ENCODE results near the gene ADGRE3.
"Not testable (repeated sequence)": the region's sequence is repeated elsewhere in the genome, so short reads cannot be mapped to it uniquely, and the experiment has no call there.

Gene ADGRE3

GRCh38 chr19:14589433-14589832 lies 85.2 kb downstream of the ADGRE3 start:
- not testable (repeated sequence) for DNase-seq

GRCh38 chr19:14585187-14585586 lies 89.5 kb downstream of the ADGRE3 start:
- DNase-seq, result peak; percentile 57

- not testable (repeated sequence) for DNase-seq
Measured at GRCh38 chr19:14584372-14584771, 90.3 kb downstream of the ADGRE3 start.

GRCh38 chr19:14582894-14583340 lies 91.7 kb downstream of the ADGRE3 start, which contains the start of gene CLEC17A:
CLEC17A (plus strand) TSS chr19:14583084; CDS start chr19:14583161, 77 bp downstream.
- DNase-seq, result no peak

- DNase-seq, result peak; percentile 31
Measured at GRCh38 chr19:14580623-14581237, 93.9 kb downstream of the ADGRE3 start.

GRCh38 chr19:14577885-14578427 lies 96.7 kb downstream of the ADGRE3 start:
- DNase-seq, result peak; percentile 50

- DNase-seq, result no peak
Measured at GRCh38 chr19:14577264-14577663, 97.4 kb downstream of the ADGRE3 start.

- no peak for DNase-seq
Measured at GRCh38 chr19:14576363-14576762, 98.3 kb downstream of the ADGRE3 start.

- no peak for DNase-seq
Measured at GRCh38 chr19:14575428-14575980, 99.1 kb downstream of the ADGRE3 start.

- peak; percentile 100 for DNase-seq
Measured at GRCh38 chr19:14571695-14572490, 102.8 kb downstream of the ADGRE3 start, which contains the start of gene NDUFB7. NDUFB7 (minus strand) TSS chr19:14572066; CDS start chr19:14572000, 66 bp downstream.

GRCh38 chr19:14570864-14571527 lies 103.6 kb downstream of the ADGRE3 start:
- DNase-seq, result no peak
